ENCODE results near the gene SH3TC1. TPM values are rescaled to one million over a fixed set of nuclear protein-coding genes. Genes with fewer than 3 reads are reported as not detected.

SH3TC1 gene
- polyA plus RNA-seq, 2 of the 4 experiments (the other 2 are of a cell fraction) = 2.8 to 7.4 TPM

- WGBS (ENCODE audit: missing lambda C conversion rate) = 75% methylated on average over 7 of the region's 7 CpGs
- DNase-seq (ENCODE audit: low read depth in 1 of 2, low spot score in 1 of 2) = no peak
- ChIA-PET POLR2A (no interaction called here), CTCF (interaction anchor here (0.8 to 1.6 kb wide), 3 partner anchors 61 to 96 kb away, joined by 3 to 4 read pairs (median 3); no protein-coding TSS in a partner anchor)
- Histone ChIP-seq H3K4me3 (no peak overlapping the region), H3K9me3 (peaks cover 8% of the 10 kb centered on the region), H3K4me2 (no peak overlapping the region), H3K27ac (no peak overlapping the region), H3K4me1 (no peaks in the 10 kb centered on the region)
- FAIRE-seq = no peak
- no peak for TF ChIP-seq KDM1A (IDR thresholded peaks at IDR 0.05; ENCODE audit: low read depth)
- no peak for TF ChIP-seq MAFK (IDR thresholded peaks at IDR 0.05; ENCODE audit: partially characterized antibody)
- no peak for TF ChIP-seq HDAC2 (IDR thresholded peaks at IDR 0.05)
- no peak for TF ChIP-seq RCOR1 (IDR thresholded peaks at IDR 0.05; ENCODE audit: low read depth, low read length)
- no peak for ATAC-seq
These were observed 27.8 kb upstream of the SH3TC1 start for GRCh38 chr4:8171266-8171665.

GRCh38 chr4:8171984-8172924, 26.8 kb upstream of the SH3TC1 start:
- 56% methylated on average over 21 of the region's 36 CpGs for WGBS (ENCODE audit: missing lambda C conversion rate)
- ChIA-PET POLR2A (no interaction called here), CTCF (interaction anchor here (0.7 to 1.0 kb wide), 2 partner anchors 70 to 259 kb away, joined by 3 read pairs; no protein-coding TSS in a partner anchor)
- ATAC-seq (no peak), DNase-seq (ENCODE audit: low read depth in 1 of 2, low spot score in 1 of 2) (no peak), FAIRE-seq (no peak)
- peaks cover 8% of the 10 kb centered on the region for H3K9me3 ChIP-seq
- 0 out of 3 replicates have a peak, but pooled peaks cover 3% of the 10 kb centered on the region for H3K4me1 ChIP-seq
- H3K4me3 ChIP-seq = no peak overlapping the region
- TF ChIP-seq JUNB (IDR thresholded peaks at IDR 0.05) (no peak), SMC3 (IDR thresholded peaks at IDR 0.05) (no peak), REST (IDR thresholded peaks at IDR 0.05) (no peak), NPAS2 (CRISPR knock-in tag; IDR thresholded peaks at IDR 0.05; ENCODE audit: borderline replicate concordance) (no peak), CBX2 (IDR thresholded peaks at IDR 0.05; ENCODE audit: borderline replicate concordance, low read depth) (no peak), RCOR1 (IDR thresholded peaks at IDR 0.05; ENCODE audit: low read depth, low read length) (no peak), BHLHE40 (IDR thresholded peaks at IDR 0.05; ENCODE audit: low read depth, low read length) (no peak), CHD2 (IDR thresholded peaks at IDR 0.05; ENCODE audit: low read length, partially characterized antibody) (no peak), BCL3 (IDR thresholded peaks at IDR 0.05) (no peak), ZSCAN20 (CRISPR knock-in tag; IDR thresholded peaks at IDR 0.05) (no peak), NFE2L2 (conservative IDR thresholded peaks at IDR 0.05; ENCODE audit: low read length) (no peak), ZNF302 (CRISPR knock-in tag; IDR thresholded peaks at IDR 0.05) (no peak), TP53 (CRISPR knock-in tag; IDR thresholded peaks at IDR 0.05) (no peak), RAD21 (conservative IDR thresholded peaks at IDR 0.05 in 1 of 2, IDR thresholded peaks at IDR 0.05 in 1 of 2) (no peak)
- H3K27ac ChIP-seq = no peak overlapping the region
- H3K4me2 ChIP-seq = no peak overlapping the region
